ENCODE data around the gene MINDY2. TPM values are rescaled to one million over a fixed set of nuclear protein-coding genes. Genes with fewer than 3 reads are reported as not detected.

Gene MINDY2

GRCh38 chr15:58908550-58909309 lies 137.6 kb downstream of the MINDY2 start:
- H2BK12ac ChIP-seq (ENCODE audit: low read length): no peak overlapping the region
- H3K4me3 ChIP-seq (ENCODE audit: low read length in 2 of 2): no peak overlapping the region
- H3K4ac ChIP-seq (ENCODE audit: low read length): no peak overlapping the region
- peaks cover 3 to 96% of the 10 kb centered on the region in 2 donors for H3K36me3 ChIP-seq (replicated peaks in 1 of 2; ENCODE audit: control insufficient read depth in 2 of 2, insufficient read depth in 2 of 2, low read length in 2 of 2)
- H2BK5ac ChIP-seq (ENCODE audit: low read length): no peak overlapping the region
- no peak overlapping the region for H3K18ac ChIP-seq (ENCODE audit: low read length)
- no peak overlapping the region for H3K27ac ChIP-seq (replicated peaks; ENCODE audit: low read length)
- no peak overlapping the region for H3K23ac ChIP-seq (ENCODE audit: low read depth, low read length, poor library complexity)
- H4K91ac ChIP-seq (ENCODE audit: low read depth, low read length, poor library complexity): no peak overlapping the region
- H3K79me1 ChIP-seq (ENCODE audit: low read depth, low read length): no peaks in the 10 kb centered on the region
- H4K8ac ChIP-seq (ENCODE audit: low read depth, low read length): no peak overlapping the region
- H2AK5ac ChIP-seq (ENCODE audit: low read depth, low read length): no peak overlapping the region
- H3K4me2 ChIP-seq (ENCODE audit: insufficient read depth, low read length, poor library complexity, severe bottlenecking): no peak overlapping the region
- H3K27me3 ChIP-seq (ENCODE audit: control insufficient read depth in 3 of 3, insufficient read depth in 3 of 3, low read depth in 1 of 3, low read length in 3 of 3): no peaks in the 10 kb centered on the region
- H2BK15ac ChIP-seq (ENCODE audit: low read length): no peak overlapping the region
- no peak for DNase-seq (ENCODE audit: low spot score)
- no peak overlapping the region for H2AFZ ChIP-seq (ENCODE audit: low read length)
- H3K14ac ChIP-seq (ENCODE audit: low read length): no peak overlapping the region
- no peaks in the 10 kb centered on the region for H3K4me1 ChIP-seq (ENCODE audit: control insufficient read depth in 2 of 2, insufficient read depth in 1 of 2, low read depth in 1 of 2, low read length in 2 of 2)
- no peak overlapping the region for H2BK120ac ChIP-seq (ENCODE audit: low read depth, low read length)
- H3K9ac ChIP-seq (ENCODE audit: low read depth, low read length, poor library complexity): no peak overlapping the region
- no CpG with 5 or more reads among the region's 6 CpGs for WGBS, 2 donors (ENCODE audit: extremely low coverage in 2 of 2, insufficient read length in 2 of 2, insufficient replicate concordance in 1 of 2)
- no peaks in the 10 kb centered on the region for H3K9me3 ChIP-seq (replicated peaks in 1 of 2; ENCODE audit: control insufficient read depth in 2 of 2, insufficient read depth in 1 of 2, low read depth in 1 of 2, low read length in 2 of 2)

GRCh38 chr15:58909616-58910015 lies 138.5 kb downstream of the MINDY2 start:
- Histone ChIP-seq H2BK15ac (ENCODE audit: low read length) (no peak overlapping the region), H3K9me3 (replicated peaks in 1 of 2; ENCODE audit: control insufficient read depth in 2 of 2, insufficient read depth in 1 of 2, low read depth in 1 of 2, low read length in 2 of 2) (no peaks in the 10 kb centered on the region), H3K79me1 (ENCODE audit: low read depth, low read length) (no peaks in the 10 kb centered on the region), H3K4me2 (ENCODE audit: insufficient read depth, low read length, poor library complexity, severe bottlenecking) (no peak overlapping the region), H2BK120ac (ENCODE audit: low read depth, low read length) (no peak overlapping the region), H2AFZ (ENCODE audit: low read length) (no peak overlapping the region), H3K4ac (ENCODE audit: low read length) (no peak overlapping the region), H3K4me3 (ENCODE audit: low read length in 2 of 2) (no peak overlapping the region), H3K18ac (ENCODE audit: low read length) (no peak overlapping the region), H3K36me3 (replicated peaks in 1 of 2; ENCODE audit: control insufficient read depth in 2 of 2, insufficient read depth in 2 of 2, low read length in 2 of 2) (peaks cover 3 to 96% of the 10 kb centered on the region in 2 donors), H2BK5ac (ENCODE audit: low read length) (no peak overlapping the region), H4K91ac (ENCODE audit: low read depth, low read length, poor library complexity) (no peak overlapping the region), H4K8ac (ENCODE audit: low read depth, low read length) (no peak overlapping the region), H2BK12ac (ENCODE audit: low read length) (no peak overlapping the region), H3K9ac (ENCODE audit: low read depth, low read length, poor library complexity) (no peak overlapping the region), H3K23ac (ENCODE audit: low read depth, low read length, poor library complexity) (no peak overlapping the region), H3K4me1 (ENCODE audit: control insufficient read depth in 2 of 2, insufficient read depth in 1 of 2, low read depth in 1 of 2, low read length in 2 of 2) (no peaks in the 10 kb centered on the region), H3K27ac (replicated peaks; ENCODE audit: low read length) (no peak overlapping the region), H3K27me3 (ENCODE audit: control insufficient read depth in 3 of 3, insufficient read depth in 3 of 3, low read depth in 1 of 3, low read length in 3 of 3) (no peaks in the 10 kb centered on the region), H2AK5ac (ENCODE audit: low read depth, low read length) (no peak overlapping the region), H3K14ac (ENCODE audit: low read length) (no peak overlapping the region)
- no peak for DNase-seq (ENCODE audit: low spot score)
- WGBS, 2 donors (ENCODE audit: extremely low coverage in 2 of 2, insufficient read length in 2 of 2, insufficient replicate concordance in 1 of 2): no CpG with 5 or more reads among the region's 1 CpG

- Histone ChIP-seq H3K4me1 (ENCODE audit: control insufficient read depth in 2 of 2, insufficient read depth in 1 of 2, low read depth in 1 of 2, low read length in 2 of 2) (no peaks in the 10 kb centered on the region), H3K27me3 (ENCODE audit: control insufficient read depth in 3 of 3, insufficient read depth in 3 of 3, low read depth in 1 of 3, low read length in 3 of 3) (no peaks in the 10 kb centered on the region), H2BK120ac (ENCODE audit: low read depth, low read length) (no peak overlapping the region), H2BK5ac (ENCODE audit: low read length) (no peak overlapping the region), H3K79me1 (ENCODE audit: low read depth, low read length) (peaks cover under 1% of the 10 kb centered on the region), H3K18ac (ENCODE audit: low read length) (no peak overlapping the region), H3K4ac (ENCODE audit: low read length) (no peak overlapping the region), H2BK12ac (ENCODE audit: low read length) (no peak overlapping the region), H2AK5ac (ENCODE audit: low read depth, low read length) (no peak overlapping the region), H3K36me3 (replicated peaks in 1 of 2; ENCODE audit: control insufficient read depth in 2 of 2, insufficient read depth in 2 of 2, low read length in 2 of 2) (peaks cover 4 to 96% of the 10 kb centered on the region in 2 donors), H3K9me3 (replicated peaks in 1 of 2; ENCODE audit: control insufficient read depth in 2 of 2, insufficient read depth in 1 of 2, low read depth in 1 of 2, low read length in 2 of 2) (no peaks in the 10 kb centered on the region), H2AFZ (ENCODE audit: low read length) (no peak overlapping the region), H3K14ac (ENCODE audit: low read length) (no peak overlapping the region), H3K4me3 (ENCODE audit: low read length in 2 of 2) (no peak overlapping the region), H2BK15ac (ENCODE audit: low read length) (no peak overlapping the region), H3K4me2 (ENCODE audit: insufficient read depth, low read length, poor library complexity, severe bottlenecking) (no peak overlapping the region), H3K9ac (ENCODE audit: low read depth, low read length, poor library complexity) (no peak overlapping the region), H4K91ac (ENCODE audit: low read depth, low read length, poor library complexity) (no peak overlapping the region), H4K8ac (ENCODE audit: low read depth, low read length) (no peak overlapping the region), H3K23ac (ENCODE audit: low read depth, low read length, poor library complexity) (no peak overlapping the region), H3K27ac (replicated peaks; ENCODE audit: low read length) (no peak overlapping the region)
- no CpG with 5 or more reads among the region's 4 CpGs for WGBS, 2 donors (ENCODE audit: extremely low coverage in 2 of 2, insufficient read length in 2 of 2, insufficient replicate concordance in 1 of 2)
- DNase-seq (ENCODE audit: low spot score): no peak
These were observed 139.4 kb downstream of the MINDY2 start for GRCh38 chr15:58910456-58910855.

Small RNA genes within 50 kb of the gene (small RNA-seq; reads per million reads assigned to genes)
- gene RF00012 (ENCODE audit: insufficient read depth) (not detected), gene ZNF444P1 (ENCODE audit: insufficient read depth) (not detected)

All from neuronal stem cell (in vitro differentiated cells).